Ishikawa (cell line): ENCODE measurements around the gene ROBO1.

ENCODE experiments used
- CEBPB ChIP-seq: IDR thresholded peaks from 2 replicates; pipeline ENCODE4 v1.6.1; 2012
- CREB1 ChIP-seq: IDR thresholded peaks from 2 replicates; pipeline ENCODE4 v1.6.1; 2012; ENCODE audit warnings: low read depth
- EGR1 ChIP-seq: IDR thresholded peaks from 2 replicates; pipeline ENCODE4 v1.6.1; 2012
- EP300 ChIP-seq: IDR thresholded peaks from 2 replicates; pipeline ENCODE4 v1.6.1; 2012; ENCODE audit warnings: borderline replicate concordance
- FOXM1 ChIP-seq: IDR thresholded peaks from 2 replicates; pipeline ENCODE4 v1.6.1; 2012; ENCODE audit warnings: low read depth, borderline replicate concordance
- MAX ChIP-seq: IDR thresholded peaks from 2 replicates; pipeline ENCODE4 v1.6.1; 2012
- NFIC ChIP-seq: IDR thresholded peaks from 2 replicates; pipeline ENCODE4 v1.6.1; 2012
- RAD21 ChIP-seq: IDR thresholded peaks from 2 replicates; pipeline ENCODE4 v1.6.1; 2012; ENCODE audit warnings: low read depth
- REST ChIP-seq: IDR thresholded peaks from 2 replicates; pipeline ENCODE4 v1.6.1; 2012; ENCODE audit warnings: low read depth, mild to moderate bottlenecking
- TAF1 ChIP-seq: IDR thresholded peaks from 2 replicates; pipeline ENCODE4 v1.6.1; 2012; ENCODE audit warnings: low read depth, mild to moderate bottlenecking
- TCF12 ChIP-seq: IDR thresholded peaks from 2 replicates; pipeline ENCODE4 v1.6.1; 2012; ENCODE audit warnings: low read depth
- TEAD4 ChIP-seq: IDR thresholded peaks from 2 replicates; pipeline ENCODE4 v1.6.1; 2012
- USF1 ChIP-seq: IDR thresholded peaks from 2 replicates; pipeline ENCODE4 v1.6.1; 2012
- YY1 ChIP-seq: IDR thresholded peaks from 2 replicates; pipeline ENCODE4 v1.6.1; 2012; ENCODE audit warnings: low read depth
- ZBTB7A ChIP-seq: IDR thresholded peaks from 2 replicates; pipeline ENCODE4 v1.6.1; 2012; ENCODE audit warnings: low read depth

Gene ROBO1

GRCh38 chr3:78644847-78645246 is 1123.0 kb downstream of the ROBO1 start:
- TF ChIP-seq NFIC (no peak), RAD21 (no peak), TCF12 (no peak), CREB1 (no peak), TAF1 (no peak), YY1 (no peak), FOXM1 (no peak), CEBPB (no peak), EP300 (no peak), ZBTB7A (no peak), EGR1 (no peak), MAX (no peak), TEAD4 (no peak), REST (no peak), USF1 (no peak)

GRCh38 chr3:78642226-78643035 is 1125.4 kb downstream of the ROBO1 start:
- TF ChIP-seq NFIC (no peak), TCF12 (no peak), MAX (no peak), CREB1 (no peak), TAF1 (no peak)

GRCh38 chr3:78641703-78642102 is 1126.1 kb downstream of the ROBO1 start:
- no peak for TF ChIP-seq NFIC
- TF ChIP-seq YY1: no peak
- no peak for TF ChIP-seq ZBTB7A
- no peak for TF ChIP-seq FOXM1
- TF ChIP-seq RAD21: no peak
- no peak for TF ChIP-seq TCF12
- TF ChIP-seq REST: no peak
- no peak for TF ChIP-seq CEBPB
- no peak for TF ChIP-seq EGR1
- TF ChIP-seq TEAD4: no peak
- TF ChIP-seq TAF1: no peak
- TF ChIP-seq MAX: no peak
- no peak for TF ChIP-seq CREB1
- no peak for TF ChIP-seq EP300

GRCh38 chr3:78634316-78634715 is 1133.5 kb downstream of the ROBO1 start:
- no peak for TF ChIP-seq RAD21
- TF ChIP-seq EP300: no peak
- no peak for TF ChIP-seq USF1
- TF ChIP-seq ZBTB7A: no peak
- TF ChIP-seq REST: no peak
- TF ChIP-seq TAF1: no peak
- TF ChIP-seq NFIC: no peak
- no peak for TF ChIP-seq TEAD4
